Prostate gland (tissue), 2 donors: ENCODE data around the gene CLIP1.

Experiments used
- CTCF ChIP-seq, 4 experiments: fragments of 200-600 bp in 2 of 4; fragments of 450-650 bp in 2 of 4; sonication (generic) in 2 of 4; IDR thresholded peaks; 1 replicate in 3 of 4; 2 replicates in 1 of 4; pipeline ENCODE4 v1.5.1; 2016 to 2019; ENCODE audit warnings: antibody characterized with exemption in 4 of 4, mild to moderate bottlenecking in 2 of 4, moderate library complexity in 2 of 4
- POLR2A ChIP-seq: fragments of 450-650 bp; IDR thresholded peaks from one replicate; pipeline ENCODE4 v1.6.1; 2016; ENCODE audit warnings: antibody characterized with exemption, mild to moderate bottlenecking

GRCh38 chr12:122366685-122367475 lies 55.6 kb downstream of the CLIP1 start:
- TF ChIP-seq CTCF (IDR thresholded peaks at IDR 0.05) (no peak), POLR2A (no peak)
